ENCODE measurements around the gene MFRP.

- TF ChIP-seq POLR2A (IDR thresholded peaks at IDR 0.05), result no peak
- TF ChIP-seq CTCF (IDR thresholded peaks at IDR 0.05), result no peak
These were observed 10.6 kb downstream of the MFRP start for GRCh38 chr11:119335655-119336543.

Data from testis (tissue), 2 donors.